Measurements from ENCODE around the gene LPP.

DNA sequence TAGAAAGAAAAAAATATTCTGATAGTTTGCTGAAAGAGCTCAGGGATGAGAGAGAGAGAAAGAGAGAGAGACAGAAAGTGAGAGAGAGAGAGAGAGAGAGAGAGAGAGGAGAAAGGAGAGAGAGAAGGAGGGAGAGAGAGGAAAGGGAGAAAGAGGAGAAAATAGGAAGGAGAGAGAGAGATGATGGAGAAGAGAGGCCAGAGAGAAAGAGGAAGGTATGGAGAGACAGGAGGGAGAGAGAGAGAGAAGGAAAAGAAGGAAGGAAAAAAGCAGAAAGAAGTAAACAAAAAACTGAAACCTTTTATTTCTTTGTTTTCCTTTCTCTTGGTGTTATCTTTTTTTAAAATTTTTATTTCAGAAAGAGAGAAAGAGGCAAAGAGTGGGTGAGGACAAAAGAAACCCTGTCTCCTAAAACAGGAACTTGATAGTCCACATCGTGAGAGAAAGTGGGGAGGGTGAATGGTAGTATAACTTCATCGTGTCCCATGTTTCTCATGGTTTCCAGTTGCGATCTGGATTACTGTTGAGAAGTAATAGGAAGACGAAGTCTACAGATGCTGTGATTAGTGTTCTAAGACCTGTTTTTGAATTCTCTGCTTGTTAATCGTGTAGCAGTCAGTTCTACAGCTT, 279.7 kb downstream of the LPP start:
- TF ChIP-seq, protein P1, sequence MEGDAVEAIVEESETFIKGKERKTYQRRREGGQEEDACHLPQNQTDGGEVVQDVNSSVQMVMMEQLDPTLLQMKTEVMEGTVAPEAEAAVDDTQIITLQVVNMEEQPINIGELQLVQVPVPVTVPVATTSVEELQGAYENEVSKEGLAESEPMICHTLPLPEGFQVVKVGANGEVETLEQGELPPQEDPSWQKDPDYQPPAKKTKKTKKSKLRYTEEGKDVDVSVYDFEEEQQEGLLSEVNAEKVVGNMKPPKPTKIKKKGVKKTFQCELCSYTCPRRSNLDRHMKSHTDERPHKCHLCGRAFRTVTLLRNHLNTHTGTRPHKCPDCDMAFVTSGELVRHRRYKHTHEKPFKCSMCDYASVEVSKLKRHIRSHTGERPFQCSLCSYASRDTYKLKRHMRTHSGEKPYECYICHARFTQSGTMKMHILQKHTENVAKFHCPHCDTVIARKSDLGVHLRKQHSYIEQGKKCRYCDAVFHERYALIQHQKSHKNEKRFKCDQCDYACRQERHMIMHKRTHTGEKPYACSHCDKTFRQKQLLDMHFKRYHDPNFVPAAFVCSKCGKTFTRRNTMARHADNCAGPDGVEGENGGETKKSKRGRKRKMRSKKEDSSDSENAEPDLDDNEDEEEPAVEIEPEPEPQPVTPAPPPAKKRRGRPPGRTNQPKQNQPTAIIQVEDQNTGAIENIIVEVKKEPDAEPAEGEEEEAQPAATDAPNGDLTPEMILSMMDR (IDR thresholded peaks at IDR 0.05; ENCODE audit: insufficient read depth, low read length, poor library complexity, severe bottlenecking): no peak
- TF ChIP-seq EZH2phosphoT487 (conservative IDR thresholded peaks at IDR 0.05; ENCODE audit: low read length): no peak

Data from SU-DHL-6 (cell line).